Lower leg skin (tissue), 3 donors: ENCODE results near the gene KIF13A.

ENCODE experiments used
- POLR2A ChIP-seq, 2 donors: fragments of 450-650 bp; IDR thresholded peaks; one replicate each; pipeline ENCODE4 v1.6.1; 2016 to 2017; ENCODE audit warnings: antibody characterized with exemption in 2 of 2, mild to moderate bottlenecking in 1 of 2, moderate library complexity in 1 of 2
- TF ChIP-seq, protein P1 (sequence below), 3 donors: fragments of 450-650 bp; IDR thresholded peaks; one replicate each; pipeline ENCODE4 v1.5.1; 2016; ENCODE audit warnings: antibody characterized with exemption in 3 of 3, mild to moderate bottlenecking in 3 of 3, moderate library complexity in 2 of 3

DNA sequence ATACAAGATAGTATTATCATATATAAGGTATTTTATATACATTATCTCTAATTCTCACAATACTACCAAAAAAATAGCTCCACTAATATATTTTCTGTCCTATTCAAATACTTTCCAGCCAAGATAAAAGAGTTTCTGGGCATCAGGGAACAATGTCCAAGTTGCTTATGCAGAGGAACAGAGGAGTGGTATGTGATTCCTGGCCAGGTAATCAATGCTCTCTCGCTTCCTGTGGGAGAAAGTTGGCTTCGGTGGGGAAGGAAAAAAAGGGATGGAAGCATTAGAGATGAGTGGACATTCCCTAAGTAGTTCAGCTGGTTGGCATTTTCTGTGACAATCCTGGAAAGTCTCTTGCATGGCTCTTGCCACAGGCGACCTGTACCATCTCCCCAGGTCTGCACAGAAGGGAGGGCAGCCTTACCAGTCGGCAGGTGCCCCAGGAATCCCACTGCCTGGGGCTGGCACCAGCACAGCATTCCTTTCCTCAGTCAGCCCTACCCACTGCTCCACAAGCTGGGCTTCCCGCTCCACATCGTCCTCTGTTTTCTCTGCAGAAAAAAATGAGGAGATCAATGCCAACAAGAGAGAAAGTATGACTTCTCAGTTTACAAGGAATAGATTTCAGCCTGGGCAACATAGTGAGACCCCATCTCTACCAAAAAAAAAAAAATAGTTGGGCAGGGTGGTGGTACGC is 202.2 kb downstream of the KIF13A start:
- no peak for TF ChIP-seq POLR2A (IDR thresholded peaks at IDR 0.05)
- TF ChIP-seq, protein P1, sequence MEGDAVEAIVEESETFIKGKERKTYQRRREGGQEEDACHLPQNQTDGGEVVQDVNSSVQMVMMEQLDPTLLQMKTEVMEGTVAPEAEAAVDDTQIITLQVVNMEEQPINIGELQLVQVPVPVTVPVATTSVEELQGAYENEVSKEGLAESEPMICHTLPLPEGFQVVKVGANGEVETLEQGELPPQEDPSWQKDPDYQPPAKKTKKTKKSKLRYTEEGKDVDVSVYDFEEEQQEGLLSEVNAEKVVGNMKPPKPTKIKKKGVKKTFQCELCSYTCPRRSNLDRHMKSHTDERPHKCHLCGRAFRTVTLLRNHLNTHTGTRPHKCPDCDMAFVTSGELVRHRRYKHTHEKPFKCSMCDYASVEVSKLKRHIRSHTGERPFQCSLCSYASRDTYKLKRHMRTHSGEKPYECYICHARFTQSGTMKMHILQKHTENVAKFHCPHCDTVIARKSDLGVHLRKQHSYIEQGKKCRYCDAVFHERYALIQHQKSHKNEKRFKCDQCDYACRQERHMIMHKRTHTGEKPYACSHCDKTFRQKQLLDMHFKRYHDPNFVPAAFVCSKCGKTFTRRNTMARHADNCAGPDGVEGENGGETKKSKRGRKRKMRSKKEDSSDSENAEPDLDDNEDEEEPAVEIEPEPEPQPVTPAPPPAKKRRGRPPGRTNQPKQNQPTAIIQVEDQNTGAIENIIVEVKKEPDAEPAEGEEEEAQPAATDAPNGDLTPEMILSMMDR (IDR thresholded peaks at IDR 0.05), result no peak
